NCI-H2196 (cell line): Measurements from ENCODE around the gene LEFTY1.

Source experiments
- DNase-seq: peaks from one replicate; lab custom pipeline; 2025; ENCODE audit not compliant: unreplicated experiment; lab: John Stamatoyannopoulos, UW

LEFTY1 gene

GRCh38 chr1:225874431-225874830, 14.5 kb downstream of the LEFTY1 start:
- no peak for DNase-seq

- DNase-seq = no peak
These were observed 15.6 kb downstream of the LEFTY1 start for GRCh38 chr1:225873281-225873850.

GRCh38 chr1:225872075-225872430, 16.9 kb downstream of the LEFTY1 start:
- DNase-seq = no peak

- peak; percentile 66 for DNase-seq
These were observed 17.4 kb downstream of the LEFTY1 start for GRCh38 chr1:225871359-225872074.

GRCh38 chr1:225870911-225871310, 18.0 kb downstream of the LEFTY1 start:
- no peak for DNase-seq

- DNase-seq = no peak
These were observed 20.2 kb downstream of the LEFTY1 start for GRCh38 chr1:225868631-225869330.

GRCh38 chr1:225866981-225867380, 22.0 kb downstream of the LEFTY1 start:
- DNase-seq = no peak

- DNase-seq = no peak
These were observed 22.7 kb downstream of the LEFTY1 start for GRCh38 chr1:225866061-225866837.

GRCh38 chr1:225865514-225865913, 23.4 kb downstream of the LEFTY1 start:
- no peak for DNase-seq

- DNase-seq = no peak
These were observed 25.8 kb downstream of the LEFTY1 start for GRCh38 chr1:225863167-225863566.

GRCh38 chr1:225862581-225862950, 26.4 kb downstream of the LEFTY1 start:
- no peak for DNase-seq

- no peak for DNase-seq
These were observed 26.9 kb downstream of the LEFTY1 start for GRCh38 chr1:225861834-225862580.

- no peak for DNase-seq
These were observed 28.0 kb downstream of the LEFTY1 start for GRCh38 chr1:225860876-225861441.

GRCh38 chr1:225860107-225860506, 28.8 kb downstream of the LEFTY1 start:
- DNase-seq = no peak

GRCh38 chr1:225859151-225859550, 29.8 kb downstream of the LEFTY1 start:
- no peak for DNase-seq

- no peak for DNase-seq
These were observed 31.7 kb downstream of the LEFTY1 start for GRCh38 chr1:225857256-225857655.

GRCh38 chr1:225855503-225856300, 33.2 kb downstream of the LEFTY1 start:
- no peak for DNase-seq

- DNase-seq = no peak
These were observed 35.5 kb downstream of the LEFTY1 start for GRCh38 chr1:225853441-225853840.

- no peak for DNase-seq
These were observed 36.4 kb downstream of the LEFTY1 start for GRCh38 chr1:225852413-225853124.
